ENCODE data around the gene MARCHF6.
"Not testable (repeated sequence)": the region's sequence is repeated elsewhere in the genome, so short reads cannot be mapped to it uniquely, and the experiment has no call there.

The MARCHF6 gene

GRCh38 chr5:10353241-10354047, at the start of gene MARCHF6:
MARCHF6 (plus strand) TSS chr5:10353695; CDS start chr5:10353899, 204 bp downstream.
- peak; percentile 95 for DNase-seq

- DNase-seq = no peak
These were observed 49.8 kb upstream of the MARCHF6 start for GRCh38 chr5:10303699-10304170.

- no peak for DNase-seq
These were observed 48.6 kb upstream of the MARCHF6 start for GRCh38 chr5:10304932-10305331.

GRCh38 chr5:10306114-10306513, 47.4 kb upstream of the MARCHF6 start:
- DNase-seq = no peak

- no peak for DNase-seq
These were observed 46.7 kb upstream of the MARCHF6 start for GRCh38 chr5:10306806-10307205.

GRCh38 chr5:10307206-10308148, 46.0 kb upstream of the MARCHF6 start, which contains the start of gene CMBL:
CMBL (minus strand) TSS chr5:10307902; CDS start chr5:10290762, 17,140 bp downstream.
- peak; percentile 56 for DNase-seq

- DNase-seq = no peak
These were observed 44.7 kb upstream of the MARCHF6 start for GRCh38 chr5:10308844-10309243.

GRCh38 chr5:10310066-10310779, 43.3 kb upstream of the MARCHF6 start:
- DNase-seq = no peak

GRCh38 chr5:10310835-10311570, 42.5 kb upstream of the MARCHF6 start:
- not testable (repeated sequence) for DNase-seq

- DNase-seq = no peak
These were observed 41.7 kb upstream of the MARCHF6 start for GRCh38 chr5:10311595-10312425.

GRCh38 chr5:10315201-10315600, 38.3 kb upstream of the MARCHF6 start:
- DNase-seq = no peak

GRCh38 chr5:10315824-10316509, 37.5 kb upstream of the MARCHF6 start:
- DNase-seq = no peak

- no peak for DNase-seq
These were observed 35.4 kb upstream of the MARCHF6 start for GRCh38 chr5:10317825-10318682.

GRCh38 chr5:10319202-10319851, 34.2 kb upstream of the MARCHF6 start:
- DNase-seq = no peak

GRCh38 chr5:10320793-10321192, 32.7 kb upstream of the MARCHF6 start:
- no peak for DNase-seq

- DNase-seq = no peak
These were observed 31.6 kb upstream of the MARCHF6 start for GRCh38 chr5:10321882-10322281.

GRCh38 chr5:10323588-10324488, 29.7 kb upstream of the MARCHF6 start:
- DNase-seq = no peak

All from NCI-H526 treated with DMSO at 0.1 percent for 48 hours (cell line).